ENCODE measurements around the gene VPREB3. TPM values are rescaled to one million over a fixed set of nuclear protein-coding genes. Genes with fewer than 3 reads are reported as not detected.

VPREB3 gene
- total and polyA plus RNA-seq, 2 of the 8 experiments (the other 6 are each of a cell fraction or from before 2014, with no cell fraction given): 0.52 to 4.6 TPM

DNA sequence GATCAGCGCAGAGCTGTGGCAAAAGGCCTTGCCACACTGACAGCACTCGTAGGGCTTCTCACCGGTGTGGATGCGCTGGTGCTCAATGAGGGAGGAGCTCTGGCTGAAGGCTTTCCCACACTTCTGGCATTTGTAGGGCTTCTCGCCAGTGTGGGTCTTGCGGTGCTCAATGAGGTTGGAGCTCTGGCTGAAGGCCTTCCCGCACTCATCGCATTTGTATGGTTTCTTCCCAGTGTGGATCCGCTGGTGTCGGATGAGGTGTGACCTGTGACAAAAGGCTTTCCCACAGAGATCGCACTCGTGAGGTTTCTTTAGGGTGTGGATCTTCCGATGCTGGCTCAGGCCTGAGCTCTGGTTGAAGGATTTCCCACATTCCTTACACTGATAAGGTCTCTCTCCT is 10.2 kb downstream of the VPREB3 start (continued):
- TF ChIP-seq BRCA1 (IDR thresholded peaks at IDR 0.05; ENCODE audit: low read depth, low read length) (no peak), KDM5A (IDR thresholded peaks at IDR 0.05; ENCODE audit: low read length) (no peak), SIN3A (conservative IDR thresholded peaks at IDR 0.05 in 1 of 2, IDR thresholded peaks at IDR 0.05 in 1 of 2; ENCODE audit: low read depth in 1 of 2, low read length in 2 of 2) (no peak), HDAC6 (IDR thresholded peaks at IDR 0.05; ENCODE audit: low read depth, low read length) (no peak)
- TF ChIP-seq, protein P1, sequence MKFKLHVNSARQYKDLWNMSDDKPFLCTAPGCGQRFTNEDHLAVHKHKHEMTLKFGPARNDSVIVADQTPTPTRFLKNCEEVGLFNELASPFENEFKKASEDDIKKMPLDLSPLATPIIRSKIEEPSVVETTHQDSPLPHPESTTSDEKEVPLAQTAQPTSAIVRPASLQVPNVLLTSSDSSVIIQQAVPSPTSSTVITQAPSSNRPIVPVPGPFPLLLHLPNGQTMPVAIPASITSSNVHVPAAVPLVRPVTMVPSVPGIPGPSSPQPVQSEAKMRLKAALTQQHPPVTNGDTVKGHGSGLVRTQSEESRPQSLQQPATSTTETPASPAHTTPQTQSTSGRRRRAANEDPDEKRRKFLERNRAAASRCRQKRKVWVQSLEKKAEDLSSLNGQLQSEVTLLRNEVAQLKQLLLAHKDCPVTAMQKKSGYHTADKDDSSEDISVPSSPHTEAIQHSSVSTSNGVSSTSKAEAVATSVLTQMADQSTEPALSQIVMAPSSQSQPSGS (IDR thresholded peaks at IDR 0.05; ENCODE audit: low read length): no peak
